MCF 10A (cell line): ENCODE data around the gene CTNNA2. TPM values are rescaled to one million over a fixed set of nuclear protein-coding genes. Genes with fewer than 3 reads are reported as not detected.

Experiments used
- BruUV-seq: library from RNA; stranded (reverse); fragments of 400-500 nt; replicated peaks from 2 replicates; lab custom pipeline; 2021; lab: Mats Ljungman, UMichigan
- CTCF ChIA-PET: fragments of 300-600 bp; sonication (Branson Sonifier 250); formaldehyde crosslinking; extraction: SDS; loops from one replicate; lab custom pipeline; 2021; ENCODE audit warnings: antibody characterized with exemption, inconsistent platforms; lab: Yijun Ruan, JAX
- POLR2A ChIA-PET: fragments of 300-600, 350-650 bp; sonication (Branson Sonifier 250); formaldehyde crosslinking; extraction: SDS; loops from one replicate; lab custom pipeline; 2020; ENCODE audit warnings: antibody characterized with exemption, inconsistent platforms; lab: Yijun Ruan, JAX
- DNase-seq: peaks from one replicate; pipeline ENCODE4 v3.0.0-alpha.2; 2018; ENCODE audit not compliant: unreplicated experiment
- H3K27ac Mint-ChIP-seq: one replicate; pipeline ENCODE4 v1.8.0; 2022; ENCODE audit warnings: mild to moderate bottlenecking, low read depth, mixed read lengths; ENCODE audit not compliant: unreplicated experiment
- H3K27me3 Mint-ChIP-seq: one replicate; pipeline ENCODE4 v1.8.0; 2022; ENCODE audit warnings: mixed read lengths; ENCODE audit not compliant: insufficient read depth, unreplicated experiment
- H3K36me3 Mint-ChIP-seq: one replicate; pipeline ENCODE4 v1.8.0; 2022; ENCODE audit warnings: mild to moderate bottlenecking, moderate library complexity, mixed read lengths; ENCODE audit not compliant: insufficient read depth, unreplicated experiment
- H3K4me1 Mint-ChIP-seq: one replicate; pipeline ENCODE4 v1.8.0; 2022; ENCODE audit warnings: mixed read lengths; ENCODE audit not compliant: insufficient read depth, unreplicated experiment
- H3K4me3 Mint-ChIP-seq: one replicate; pipeline ENCODE4 v1.8.0; 2022; ENCODE audit warnings: mild to moderate bottlenecking, moderate library complexity, mixed read lengths; ENCODE audit not compliant: unreplicated experiment
- H3K9me3 Mint-ChIP-seq: one replicate; pipeline ENCODE4 v1.8.0; 2022; ENCODE audit warnings: mixed read lengths; ENCODE audit not compliant: unreplicated experiment
- intact Hi-C: fragments of 100-400 bp; cut with micrococcal nuclease; formaldehyde crosslinking; loops from 2 replicates; pipeline ENCODE4 v1.14.1; 2022
- total RNA-seq: library from RNA; stranded (reverse); gene quantifications from 2 replicates; pipeline ENCODE4 v1.2.3, GENCODE V29; 2022
- TF ChIP-seq, protein P1 (sequence below): fragments of 200-600 bp; IDR thresholded peaks from one replicate; pipeline ENCODE4 v1.8.0; 2022; ENCODE audit warnings: antibody characterized with exemption, mild to moderate bottlenecking; ENCODE audit not compliant: unreplicated experiment

Gene CTNNA2
- total RNA-seq, 1 experiment from 2014 or later: not detected

- CTCF ChIA-PET: no interaction called here
- H3K9me3 Mint-ChIP-seq: no peaks in the 10 kb centered on the region
- intact Hi-C loops: no loop called here
- POLR2A ChIA-PET: no interaction called here
- DNase-seq: no peak
- H3K27me3 Mint-ChIP-seq: peaks cover 17% of the 10 kb centered on the region
- TF ChIP-seq, protein P1, sequence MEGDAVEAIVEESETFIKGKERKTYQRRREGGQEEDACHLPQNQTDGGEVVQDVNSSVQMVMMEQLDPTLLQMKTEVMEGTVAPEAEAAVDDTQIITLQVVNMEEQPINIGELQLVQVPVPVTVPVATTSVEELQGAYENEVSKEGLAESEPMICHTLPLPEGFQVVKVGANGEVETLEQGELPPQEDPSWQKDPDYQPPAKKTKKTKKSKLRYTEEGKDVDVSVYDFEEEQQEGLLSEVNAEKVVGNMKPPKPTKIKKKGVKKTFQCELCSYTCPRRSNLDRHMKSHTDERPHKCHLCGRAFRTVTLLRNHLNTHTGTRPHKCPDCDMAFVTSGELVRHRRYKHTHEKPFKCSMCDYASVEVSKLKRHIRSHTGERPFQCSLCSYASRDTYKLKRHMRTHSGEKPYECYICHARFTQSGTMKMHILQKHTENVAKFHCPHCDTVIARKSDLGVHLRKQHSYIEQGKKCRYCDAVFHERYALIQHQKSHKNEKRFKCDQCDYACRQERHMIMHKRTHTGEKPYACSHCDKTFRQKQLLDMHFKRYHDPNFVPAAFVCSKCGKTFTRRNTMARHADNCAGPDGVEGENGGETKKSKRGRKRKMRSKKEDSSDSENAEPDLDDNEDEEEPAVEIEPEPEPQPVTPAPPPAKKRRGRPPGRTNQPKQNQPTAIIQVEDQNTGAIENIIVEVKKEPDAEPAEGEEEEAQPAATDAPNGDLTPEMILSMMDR: no peak
- H3K4me1 Mint-ChIP-seq: no peaks in the 10 kb centered on the region
- H3K27ac Mint-ChIP-seq: no peak overlapping the region
- no peak overlapping the region for H3K4me3 Mint-ChIP-seq
- H3K36me3 Mint-ChIP-seq: no peaks in the 10 kb centered on the region
- BruUV-seq: no TSS peak
Measured at GRCh38 chr2:79849949-79850348, 337.1 kb downstream of the CTNNA2 start.

DNA sequence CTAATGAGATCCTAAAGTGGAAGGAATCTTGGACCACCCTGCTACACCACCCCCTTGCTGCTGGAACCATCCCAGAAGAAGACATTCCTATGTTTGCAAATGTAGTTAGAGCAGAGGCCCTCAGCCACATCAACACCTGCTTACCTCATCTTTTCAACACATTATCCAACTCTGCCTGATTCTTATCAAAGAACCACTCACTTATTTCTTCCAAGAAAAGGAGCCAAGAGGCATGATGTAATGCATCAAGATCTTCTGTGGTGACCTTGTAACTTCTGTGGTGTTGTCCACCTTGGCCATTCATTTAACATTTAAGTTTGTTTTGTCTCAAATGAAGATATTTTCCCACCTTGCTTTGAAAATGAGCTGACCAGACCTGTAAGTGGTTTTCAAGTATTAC lies 338.1 kb downstream of the CTNNA2 start:
- CTCF ChIA-PET: interaction anchor here (0.7 to 0.9 kb wide), 2 partner anchors 15 to 627 kb away, joined by 3 to 4 read pairs; no protein-coding TSS in a partner anchor
- POLR2A ChIA-PET: no interaction called here
- no peak for DNase-seq
- H3K4me1 Mint-ChIP-seq: no peaks in the 10 kb centered on the region
- intact Hi-C loops: no loop called here
- no peak overlapping the region for H3K27ac Mint-ChIP-seq
- no TSS peak for BruUV-seq
- TF ChIP-seq, protein P1: no peak
- H3K36me3 Mint-ChIP-seq: no peaks in the 10 kb centered on the region
- no peak overlapping the region for H3K4me3 Mint-ChIP-seq
- H3K9me3 Mint-ChIP-seq: no peaks in the 10 kb centered on the region
- peaks cover 23% of the 10 kb centered on the region for H3K27me3 Mint-ChIP-seq

- BruUV-seq: no TSS peak
- Mint-ChIP-seq H3K9me3 (no peaks in the 10 kb centered on the region), H3K4me1 (no peaks in the 10 kb centered on the region), H3K27ac (no peak overlapping the region), H3K36me3 (no peaks in the 10 kb centered on the region), H3K4me3 (no peak overlapping the region), H3K27me3 (peaks cover 20% of the 10 kb centered on the region)
- TF ChIP-seq, protein P1: peak; percentile 42
- intact Hi-C loops: loop anchor here (1.0 kb wide), 3 partner anchors 195 to 632 kb away; no protein-coding TSS in a partner anchor
- ChIA-PET POLR2A (interaction anchor here (0.6 to 1.2 kb wide), 2 partner anchors 27 to 487 kb away, joined by 3 read pairs; no protein-coding TSS in a partner anchor), CTCF (interaction anchor here (0.6 to 4.7 kb wide), 39 partner anchors 9 to 1150 kb away, joined by 3 to 28 read pairs (median 4); no protein-coding TSS in a partner anchor)
- DNase-seq: peak; percentile 10
Measured at GRCh38 chr2:79855264-79856006, 342.6 kb downstream of the CTNNA2 start.

DNA sequence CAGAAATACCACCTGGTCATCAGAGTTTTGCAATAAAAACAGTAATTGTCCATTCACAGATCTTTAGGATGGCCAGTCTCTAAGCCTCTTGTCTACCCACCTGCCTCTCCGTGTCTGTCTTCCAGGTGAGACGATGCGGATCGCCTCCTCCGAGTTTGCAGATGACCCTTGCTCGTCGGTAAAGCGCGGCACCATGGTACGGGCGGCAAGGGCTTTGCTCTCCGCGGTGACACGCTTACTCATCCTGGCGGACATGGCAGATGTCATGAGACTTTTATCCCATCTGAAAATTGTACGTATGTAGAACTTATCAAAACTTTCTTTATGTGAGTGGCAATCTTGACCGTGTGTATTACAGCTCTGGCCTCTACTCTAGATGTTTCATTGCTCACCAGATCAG lies 345.0 kb downstream of the CTNNA2 start:
- TF ChIP-seq, protein P1: no peak
- ChIA-PET POLR2A (no interaction called here), CTCF (interaction anchor here (0.5 to 2.3 kb wide), 5 partner anchors 18 to 1188 kb away, joined by 3 to 11 read pairs (median 3); no protein-coding TSS in a partner anchor)
- Mint-ChIP-seq H3K4me3 (no peak overlapping the region), H3K27ac (no peak overlapping the region), H3K36me3 (no peaks in the 10 kb centered on the region), H3K9me3 (no peaks in the 10 kb centered on the region), H3K27me3 (peaks cover 11% of the 10 kb centered on the region), H3K4me1 (no peaks in the 10 kb centered on the region)
- BruUV-seq: no TSS peak
- no peak for DNase-seq
- intact Hi-C loops: no loop called here
